GM21717 (cell line): ENCODE data around the gene TMEM256.

Experiments used
- ATAC-seq: cut with Tn5 transposase; IDR thresholded peaks from one replicate; pipeline ENCODE4 v1.9.1; 2021; ENCODE audit warnings: mild to moderate bottlenecking, moderate library complexity; ENCODE audit not compliant: unreplicated experiment

TMEM256 gene

GRCh38 chr17:7408863-7409262 lies 5.0 kb upstream of the TMEM256 start:
- ATAC-seq, result no peak

GRCh38 chr17:7408252-7408727 lies 4.4 kb upstream of the TMEM256 start:
- ATAC-seq, result no peak

- no peak for ATAC-seq
These were observed 3.8 kb upstream of the TMEM256 start, which contains the start of gene NLGN2 for GRCh38 chr17:7407485-7408251. NLGN2 (plus strand) TSS chr17:7407845; CDS start chr17:7408256, 411 bp downstream.

DNA sequence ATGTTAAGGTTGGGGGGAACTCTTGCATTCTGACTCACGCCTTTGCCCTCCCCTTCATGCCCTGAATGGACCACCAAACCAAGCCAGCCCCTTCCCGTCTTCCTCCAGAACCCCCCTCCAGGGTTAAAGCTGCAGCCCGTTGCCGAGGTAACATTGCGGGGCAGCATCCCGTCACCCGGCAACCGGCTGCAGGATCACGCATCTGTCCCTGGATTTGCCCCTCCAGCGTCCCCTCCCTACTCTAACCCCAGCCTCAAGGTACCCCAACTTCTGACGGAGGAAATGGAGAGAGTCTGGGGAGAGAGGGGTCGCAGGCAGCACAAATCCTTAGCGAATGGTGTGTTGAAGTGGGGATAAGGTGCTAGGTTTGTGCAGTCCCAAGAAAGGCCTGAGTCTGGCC lies 3.2 kb upstream of the TMEM256 start:
- ATAC-seq, result no peak

DNA sequence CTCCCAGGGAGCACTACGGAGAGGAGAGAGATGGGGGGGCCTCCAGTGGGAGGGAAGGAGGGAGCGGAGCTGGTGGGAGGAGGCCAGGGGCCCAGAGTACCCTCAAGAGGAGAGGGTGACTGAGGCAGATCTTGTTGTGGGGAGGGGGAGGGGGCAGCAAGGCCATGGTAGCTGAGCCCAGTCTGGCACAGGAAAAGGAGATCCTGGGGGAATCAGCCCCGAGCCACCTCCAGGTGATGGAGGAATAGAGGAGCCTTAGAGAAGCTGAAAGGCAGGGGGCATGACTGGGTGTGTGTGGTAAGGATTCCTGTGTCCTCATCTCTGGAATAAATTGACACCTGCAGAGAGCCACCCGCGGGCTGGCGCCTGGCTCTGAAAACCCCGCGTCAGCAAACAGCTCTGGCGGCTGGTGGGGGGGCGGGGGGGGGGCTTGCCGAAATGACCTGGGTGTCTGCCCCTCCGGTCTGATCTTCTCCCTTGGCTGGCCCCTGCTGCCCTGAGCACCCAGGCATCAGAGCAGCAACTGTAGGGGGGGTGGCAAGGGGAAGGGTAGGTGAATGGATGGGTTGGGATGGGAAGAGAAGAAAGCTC lies 2.4 kb upstream of the TMEM256 start:
- no peak for ATAC-seq

GRCh38 chr17:7405350-7406234 lies 1.7 kb upstream of the TMEM256 start:
- ATAC-seq, result no peak

GRCh38 chr17:7404737-7405349 lies 946 bp upstream of the TMEM256 start:
- peak; percentile 7 for ATAC-seq

DNA sequence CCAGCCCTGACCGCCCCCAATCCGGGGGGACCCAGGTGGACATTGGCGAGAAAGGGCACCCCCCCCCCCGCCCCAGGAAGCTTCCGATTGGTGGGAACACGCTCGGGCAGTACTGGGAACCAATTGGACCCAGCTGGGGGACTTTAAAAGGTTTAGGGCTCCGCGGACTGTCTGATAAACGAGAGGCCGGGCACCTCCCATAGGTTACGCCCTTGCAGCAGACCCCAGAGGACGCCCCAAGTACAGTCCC lies 245 bp downstream of the TMEM256 start:
- no peak for ATAC-seq

DNA sequence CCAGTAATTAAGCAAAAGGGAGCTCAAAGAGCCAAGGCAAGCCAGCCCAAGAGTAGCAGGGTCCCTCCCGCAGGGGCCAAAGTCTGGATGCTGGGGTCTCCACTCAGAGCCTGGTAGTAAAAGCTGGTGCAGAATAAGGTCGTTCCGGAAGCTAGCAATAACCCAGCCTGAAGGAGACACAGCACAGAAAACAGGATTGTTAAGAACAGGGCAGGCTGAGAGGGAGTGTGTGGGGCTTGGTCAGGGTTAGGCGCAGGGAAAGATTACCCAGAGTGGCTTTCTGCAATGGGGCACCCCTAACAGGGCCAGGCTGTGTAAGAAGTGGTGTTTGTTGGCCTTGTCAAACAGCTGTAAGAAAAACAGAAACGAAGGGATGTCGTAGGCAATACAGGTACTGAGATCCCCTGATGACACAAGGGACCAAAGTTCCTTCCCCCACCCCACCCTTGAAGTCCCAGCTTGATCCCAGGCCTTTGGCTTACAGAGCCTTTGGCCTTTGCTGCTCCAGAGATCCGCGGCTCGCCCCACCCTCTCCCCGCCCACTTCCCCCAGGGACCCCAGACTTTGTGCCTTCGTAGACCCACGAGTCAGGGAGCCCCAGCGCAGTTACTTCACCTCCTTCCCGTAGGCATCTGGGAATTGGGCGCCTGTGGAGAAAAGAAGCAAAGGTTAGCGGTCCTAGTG lies 712 bp downstream of the TMEM256 start:
- no peak for ATAC-seq

- no peak for ATAC-seq
These were observed 5.3 kb downstream of the TMEM256 start for GRCh38 chr17:7398612-7399011.

GRCh38 chr17:7396147-7396546 lies 7.8 kb downstream of the TMEM256 start:
- ATAC-seq, result no peak

- peak; percentile 66 for ATAC-seq
These were observed 9.3 kb downstream of the TMEM256 start, which contains the start of gene PLSCR3 for GRCh38 chr17:7394452-7395191. PLSCR3 (minus strand) TSS chr17:7394525; CDS start chr17:7394110, 415 bp downstream.

DNA sequence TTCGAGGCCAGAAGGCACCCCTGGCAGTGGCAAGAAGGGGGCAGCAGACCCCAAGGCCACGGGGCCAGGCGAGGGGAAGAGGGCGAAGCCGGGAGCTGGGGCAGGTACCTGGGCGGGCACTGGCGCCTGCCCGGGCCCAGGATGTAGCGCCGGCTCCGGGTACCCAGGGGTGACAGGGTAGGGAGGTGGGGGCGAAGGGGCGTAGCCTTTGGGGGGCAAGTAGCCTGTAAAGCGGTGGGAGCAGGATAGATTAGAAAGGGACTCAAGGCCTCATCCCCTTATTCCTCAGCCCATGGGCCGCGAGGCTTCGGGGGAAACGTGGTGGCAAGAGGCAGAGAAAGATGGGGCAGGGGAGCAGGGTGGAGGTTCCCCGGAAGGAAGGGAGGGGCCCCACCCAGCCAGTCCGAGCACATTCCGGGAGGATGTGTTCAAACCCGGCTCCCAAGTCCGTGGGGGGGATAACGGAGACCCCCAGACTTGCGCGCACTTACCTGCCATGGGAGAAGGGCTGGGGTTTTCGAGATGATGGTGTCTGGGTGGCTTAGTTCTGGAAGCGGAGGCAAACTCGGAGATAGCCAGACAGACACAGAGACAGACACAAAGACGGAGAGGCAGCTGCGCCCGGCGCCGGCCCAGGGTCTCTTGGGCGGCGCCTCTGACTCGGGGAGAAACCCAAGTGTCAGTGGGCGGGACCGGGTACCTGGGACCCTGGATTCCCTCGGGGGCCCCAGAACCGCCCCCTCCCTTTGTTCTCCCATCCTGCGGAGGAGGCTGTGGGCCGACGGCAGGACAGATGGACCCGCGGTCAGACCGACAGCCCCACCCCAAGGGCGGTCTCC lies 10.1 kb downstream of the TMEM256 start:
- ATAC-seq, result peak; percentile 38

- no peak for ATAC-seq
These were observed 10.9 kb downstream of the TMEM256 start for GRCh38 chr17:7392696-7393612.

DNA sequence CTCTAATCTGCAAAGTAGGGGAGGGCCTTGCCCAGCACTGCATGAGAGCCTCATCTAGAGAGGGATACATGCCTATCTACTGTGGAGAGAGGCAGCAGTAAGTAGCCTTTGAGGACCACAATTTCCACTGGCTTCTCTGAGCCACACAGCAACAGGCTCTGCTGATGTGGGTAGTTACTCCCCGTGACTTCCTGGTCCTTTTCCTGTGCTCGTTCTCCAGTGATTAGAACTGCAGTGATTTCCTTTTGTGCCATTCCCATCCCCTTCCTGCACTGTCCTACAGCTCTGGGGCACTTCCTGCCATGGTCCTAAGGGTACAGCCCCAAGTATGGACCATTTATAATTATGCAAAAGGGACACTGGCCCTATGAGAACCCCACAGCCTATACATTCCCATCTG lies 12.6 kb downstream of the TMEM256 start:
- no peak for ATAC-seq

- no peak for ATAC-seq
These were observed 13.7 kb downstream of the TMEM256 start for GRCh38 chr17:7389924-7390910.

DNA sequence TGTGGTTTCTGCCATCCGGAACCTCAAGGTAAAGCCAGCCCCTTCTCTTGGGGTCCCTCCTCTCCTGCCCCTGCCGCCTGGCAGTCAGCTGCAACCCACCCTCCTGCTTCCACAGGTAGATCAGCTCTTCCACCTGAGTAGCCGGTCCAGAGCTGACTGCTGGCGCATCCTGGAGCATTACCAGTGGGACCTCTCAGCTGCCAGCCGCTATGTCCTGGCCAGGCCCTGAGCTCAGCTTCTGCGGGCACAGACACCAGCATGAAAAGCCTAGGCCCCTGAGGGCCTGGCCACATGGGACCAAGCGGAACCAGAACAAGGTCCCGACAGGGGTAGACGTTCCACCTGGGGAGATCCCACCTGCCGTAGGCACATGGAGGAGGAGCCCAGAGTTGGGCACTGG lies 15.0 kb downstream of the TMEM256 start:
- ATAC-seq, result no peak
